DOHH2 (cell line): ENCODE measurements around the gene CACNA2D4.

Experiments used
- H3F3A ChIP-seq: fragments of 200-600 bp; sonication (generic), shearing (Covaris generic); 2 replicates; pipeline ENCODE4 v1.6.0; 2016; ENCODE audit warnings: antibody characterized with exemption, mild to moderate bottlenecking; ENCODE audit not compliant: control insufficient read depth, insufficient read depth
- H3K27ac ChIP-seq: fragments of 200-600 bp; sonication (generic); 2 replicates; pipeline ENCODE4 v1.5.1; 2014; ENCODE audit warnings: low read depth, mild to moderate bottlenecking, low read length, moderate library complexity
- H3K27me3 ChIP-seq: fragments of 200-600 bp; sonication (generic); 2 replicates; pipeline ENCODE4 v1.6.1; 2014; ENCODE audit warnings: mild to moderate bottlenecking, low read length, mixed read lengths; ENCODE audit not compliant: control insufficient read depth
- H3K36me3 ChIP-seq: fragments of 200-600 bp; sonication (generic); 2 replicates; pipeline ENCODE4 v1.6.1; 2014; ENCODE audit warnings: mild to moderate bottlenecking, low read length, moderate library complexity, mixed read lengths; ENCODE audit not compliant: control insufficient read depth
- H3K4me1 ChIP-seq: fragments of 200-600 bp; sonication (generic); 2 replicates; pipeline ENCODE4 v1.6.1; 2014; ENCODE audit warnings: mild to moderate bottlenecking, low read length, mixed read lengths; ENCODE audit not compliant: control insufficient read depth
- H3K4me2 ChIP-seq: fragments of 200-600 bp; sonication (generic); 2 replicates; pipeline ENCODE4 v1.6.0; 2014; ENCODE audit warnings: mild to moderate bottlenecking, low read length, moderate library complexity
- H3K4me3 ChIP-seq: fragments of 200-600 bp; sonication (generic); 2 replicates; pipeline ENCODE4 v1.5.1; 2014; ENCODE audit warnings: mild to moderate bottlenecking, low read length, mixed read lengths
- H3K79me2 ChIP-seq: fragments of 200-600 bp; sonication (generic); 2 replicates; pipeline ENCODE4 v1.6.1; 2014; ENCODE audit warnings: mild to moderate bottlenecking, low read length, mixed read lengths; ENCODE audit not compliant: control insufficient read depth
- H3K9me2 ChIP-seq: fragments of 200-600 bp; sonication (generic); replicated peaks from 2 replicates; pipeline ENCODE4 v1.6.1; 2014; ENCODE audit warnings: mild to moderate bottlenecking, low read length, mixed read lengths; ENCODE audit not compliant: control insufficient read depth
- H3K9me3 ChIP-seq: fragments of 200-600 bp; sonication (generic); 2 replicates; pipeline ENCODE4 v1.6.1; 2014; ENCODE audit warnings: antibody characterized with exemption, low read length, mixed read lengths; ENCODE audit not compliant: control insufficient read depth, insufficient read depth
- H4K20me1 ChIP-seq: fragments of 200-600 bp; sonication (generic); 2 replicates; pipeline ENCODE4 v1.6.0; 2014; ENCODE audit warnings: low read depth, mild to moderate bottlenecking, antibody characterized with exemption, low read length, moderate library complexity; ENCODE audit not compliant: control insufficient read depth, insufficient read depth
- CTCF ChIP-seq: fragments of 200-600 bp; sonication (generic); IDR thresholded peaks from one replicate; pipeline ENCODE4 v1.5.1; 2014; ENCODE audit warnings: antibody characterized with exemption, mild to moderate bottlenecking, low read depth, low read length; ENCODE audit not compliant: poor library complexity, severe bottlenecking
- EZH2phosphoT487 ChIP-seq: fragments of 200-600 bp; sonication (generic); IDR thresholded peaks from 2 replicates; pipeline ENCODE4 v1.6.1; 2017; ENCODE audit warnings: borderline replicate concordance, mild to moderate bottlenecking, antibody characterized with exemption, low read length, moderate library complexity, mixed read lengths

The CACNA2D4 gene

GRCh38 chr12:1919763-1920162, 1.3 kb upstream of the CACNA2D4 start:
- Histone ChIP-seq H3K79me2 (no peaks in the 10 kb centered on the region), H3F3A (0 out of 2 replicates have a peak, but pooled peaks cover 4% of the 10 kb centered on the region), H3K36me3 (no peaks in the 10 kb centered on the region), H3K4me2 (no peak overlapping the region), H3K9me2 (no peaks in the 10 kb centered on the region), H3K27ac (no peak overlapping the region), H3K27me3 (0 out of 2 replicates have a peak, but pooled peaks cover 2% of the 10 kb centered on the region), H4K20me1 (no peaks in the 10 kb centered on the region), H3K9me3 (no peaks in the 10 kb centered on the region), H3K4me1 (peaks cover 42% of the 10 kb centered on the region), H3K4me3 (no peak overlapping the region)
- TF ChIP-seq EZH2phosphoT487 (no peak), CTCF (no peak)

DNA sequence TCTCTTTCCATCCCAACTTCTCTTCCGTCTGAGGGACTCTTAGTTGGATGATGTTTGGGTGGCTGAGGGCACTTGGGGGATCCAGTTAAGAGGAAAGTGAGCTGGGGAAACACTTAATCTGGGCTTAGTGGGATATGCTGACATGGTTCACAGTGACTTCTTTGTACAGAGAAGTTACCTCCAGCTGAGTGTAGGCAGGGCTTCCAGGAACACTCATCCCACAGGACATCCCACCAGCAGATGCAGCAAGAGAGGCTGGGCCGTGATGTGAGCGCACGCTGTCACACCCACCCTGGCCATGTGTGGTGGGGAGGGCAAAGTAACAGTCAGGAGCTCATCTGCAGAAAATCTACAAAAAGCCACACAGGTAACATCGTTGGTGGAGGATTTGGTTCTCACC, 832 bp upstream of the CACNA2D4 start:
- H3K4me1 ChIP-seq: peaks cover 37% of the 10 kb centered on the region
- H3K9me3 ChIP-seq: no peaks in the 10 kb centered on the region
- no peaks in the 10 kb centered on the region for H3K36me3 ChIP-seq
- no peaks in the 10 kb centered on the region for H3K9me2 ChIP-seq
- 0 out of 2 replicates have a peak, but pooled peaks cover 2% of the 10 kb centered on the region for H3K27me3 ChIP-seq
- TF ChIP-seq CTCF (no peak), EZH2phosphoT487 (no peak)
- H3K4me3 ChIP-seq: no peak overlapping the region
- H3K4me2 ChIP-seq: no peak overlapping the region
- 0 out of 2 replicates have a peak, but pooled peaks cover 4% of the 10 kb centered on the region for H3F3A ChIP-seq
- H4K20me1 ChIP-seq: no peaks in the 10 kb centered on the region
- H3K27ac ChIP-seq: no peak overlapping the region
- no peaks in the 10 kb centered on the region for H3K79me2 ChIP-seq

- Histone ChIP-seq H3K27me3 (0 out of 2 replicates have a peak, but pooled peaks cover 2% of the 10 kb centered on the region), H3K27ac (no peak overlapping the region), H3F3A (0 out of 2 replicates have a peak, but pooled peaks cover 4% of the 10 kb centered on the region), H3K4me2 (no peak overlapping the region), H4K20me1 (no peaks in the 10 kb centered on the region), H3K9me3 (no peaks in the 10 kb centered on the region), H3K4me1 (peaks cover 33% of the 10 kb centered on the region), H3K4me3 (no peak overlapping the region), H3K36me3 (no peaks in the 10 kb centered on the region), H3K79me2 (no peaks in the 10 kb centered on the region), H3K9me2 (no peaks in the 10 kb centered on the region)
- TF ChIP-seq CTCF: no peak
- no peak for TF ChIP-seq EZH2phosphoT487
Measured at GRCh38 chr12:1918884-1919236, 408 bp upstream of the CACNA2D4 start.
